H1 (cell line): ENCODE measurements around the gene NUP98. TPM values are rescaled to one million over a fixed set of nuclear protein-coding genes. Genes with fewer than 3 reads are reported as not detected.

Experiments
- CTCF ChIA-PET: fragments of 300-600 bp; sonication (Branson Sonifier 250); formaldehyde crosslinking; loops from one replicate; lab custom pipeline; 2021; ENCODE audit not compliant: partially characterized antibody; lab: Charles Lee
- POLR2A ChIA-PET: fragments of 300-600 bp; sonication (Branson Sonifier 250); formaldehyde crosslinking; loops from one replicate; lab custom pipeline; 2021; ENCODE audit warnings: inconsistent platforms; ENCODE audit not compliant: partially characterized antibody; lab: Charles Lee
- DNase-seq, 2 experiments: peaks; one replicate each; pipeline versions ENCODE4 v3.0.0 to v3.0.0-alpha.2; 2010 to 2022; ENCODE audit warnings: low spot score in 2 of 2, low read depth in 1 of 2, mixed read lengths in 1 of 2
- FAIRE-seq: peaks from 2 replicates; lab custom pipeline; 2011; peaks lifted over from hg19 to GRCh38; lab: Jason Lieb, UNC
- H2AFZ ChIP-seq: 2 replicates; pipeline ENCODE4 v1.8.1; 2012; ENCODE audit warnings: low read length, inconsistent platforms
- H2AK5ac ChIP-seq: 2 replicates; pipeline ENCODE4 v1.6.1; 2013; ENCODE audit warnings: low read depth, low read length
- H2BK120ac ChIP-seq: replicated peaks from 2 replicates; pipeline ENCODE3; 2013; ENCODE audit warnings: low read depth, low read length, inconsistent platforms
- H2BK12ac ChIP-seq: 2 replicates; pipeline ENCODE4 v1.6.1; 2013; ENCODE audit warnings: low read depth, low read length
- H2BK15ac ChIP-seq: 2 replicates; pipeline ENCODE4 v1.6.1; 2013; ENCODE audit warnings: low read length
- H2BK20ac ChIP-seq: 2 replicates; pipeline ENCODE4 v1.6.1; 2013; ENCODE audit warnings: low read length
- H2BK5ac ChIP-seq: 2 replicates; pipeline ENCODE4 v1.6.1; 2013; ENCODE audit warnings: low read depth, low read length
- H3K14ac ChIP-seq: 2 replicates; pipeline ENCODE4 v1.6.1; 2013; ENCODE audit warnings: inconsistent platforms; ENCODE audit not compliant: insufficient read length
- H3K18ac ChIP-seq: 2 replicates; pipeline ENCODE4 v1.6.1; 2013; ENCODE audit warnings: low read length; ENCODE audit errors: extremely low read depth
- H3K23ac ChIP-seq: 2 replicates; pipeline ENCODE4 v1.6.1; 2013; ENCODE audit warnings: inconsistent platforms; ENCODE audit not compliant: insufficient read length
- H3K23me2 ChIP-seq: 2 replicates; pipeline ENCODE4 v1.6.1; 2013; ENCODE audit warnings: low read depth, low read length
- H3K27ac ChIP-seq: 2 replicates; pipeline ENCODE4 v1.6.1; 2011; ENCODE audit warnings: low read depth, low read length, inconsistent platforms
- H3K27me3 ChIP-seq, 4 experiments: replicated peaks in 1 of 4; 1 replicate in 1 of 4; 2 replicates in 3 of 4; pipeline versions ENCODE4 v1.6.1 to v1.8.1; 2011 to 2013; ENCODE audit warnings: low read length in 3 of 4, mild to moderate bottlenecking in 3 of 4, inconsistent platforms in 2 of 4, mixed read lengths in 2 of 4, moderate library complexity in 1 of 4; ENCODE audit not compliant: control insufficient read depth in 3 of 4, insufficient read depth in 3 of 4; ENCODE audit errors: extremely low read depth in 1 of 4
- H3K36me3 ChIP-seq, 4 experiments: 2 replicates each; pipeline versions ENCODE4 v1.6.1 to v1.8.1; 2011 to 2013; ENCODE audit warnings: mild to moderate bottlenecking in 4 of 4, low read length in 3 of 4, moderate library complexity in 2 of 4, control low read depth in 1 of 4, inconsistent platforms in 1 of 4; ENCODE audit not compliant: insufficient read depth in 4 of 4, control insufficient read depth in 2 of 4
- H3K4ac ChIP-seq: replicated peaks from 2 replicates; pipeline ENCODE3; 2013; ENCODE audit warnings: low read length, low read depth, mixed read lengths, inconsistent platforms; ENCODE audit not compliant: insufficient read length
- H3K4me1 ChIP-seq, 4 experiments: replicated peaks in 1 of 4; 1 replicate in 1 of 4; 2 replicates in 3 of 4; pipeline versions ENCODE4 v1.6.1 to v1.8.1; 2011 to 2013; ENCODE audit warnings: low read length in 3 of 4, inconsistent platforms in 2 of 4, mixed read lengths in 1 of 4; ENCODE audit not compliant: insufficient read depth in 4 of 4, control insufficient read depth in 3 of 4
- H3K4me2 ChIP-seq, 2 experiments: 2 replicates each; pipeline versions ENCODE4 v1.6.1 to v1.8.1; 2011 to 2013; ENCODE audit warnings: low read depth in 2 of 2, low read length in 2 of 2, control low read depth in 1 of 2, inconsistent platforms in 1 of 2, mild to moderate bottlenecking in 1 of 2; ENCODE audit not compliant: insufficient read depth in 1 of 2
- H3K4me3 ChIP-seq, 4 experiments: fragments of 200-600, 300-600 bp in 1 of 4; sonication (generic), shearing (Covaris generic), sonication (Bioruptor Twin) in 1 of 4; 2 replicates each; pipeline versions ENCODE4 v1.5.1 to v1.8.1; 2011 to 2016; ENCODE audit warnings: low read length in 4 of 4, low read depth in 3 of 4, control low read depth in 2 of 4, inconsistent platforms in 2 of 4, mild to moderate bottlenecking in 2 of 4, mixed read lengths in 1 of 4, moderate library complexity in 1 of 4; ENCODE audit not compliant: insufficient read depth in 2 of 4; ENCODE audit errors: extremely low read depth in 1 of 4
- H3K56ac ChIP-seq: replicated peaks from 2 replicates; pipeline ENCODE3; 2013; ENCODE audit warnings: low read depth, mild to moderate bottlenecking, mixed read lengths, low read length, inconsistent platforms; ENCODE audit not compliant: insufficient read length
- H3K79me1 ChIP-seq: 2 replicates; pipeline ENCODE4 v1.6.1; 2013; ENCODE audit warnings: low read depth, low read length, control low read depth
- H3K79me2 ChIP-seq, 2 experiments: 2 replicates each; pipeline versions ENCODE4 v1.6.1 to v1.8.1; 2012 to 2013; ENCODE audit warnings: low read length in 2 of 2, mild to moderate bottlenecking in 2 of 2, inconsistent platforms in 1 of 2; ENCODE audit not compliant: insufficient read depth in 2 of 2, control insufficient read depth in 1 of 2
- H3K9ac ChIP-seq, 4 experiments: replicated peaks in 1 of 4; 1 replicate in 1 of 4; 2 replicates in 3 of 4; pipeline versions ENCODE4 v1.6.1 to v1.8.1; 2011 to 2013; ENCODE audit warnings: low read depth in 3 of 4, low read length in 3 of 4, control low read depth in 2 of 4, mild to moderate bottlenecking in 2 of 4, moderate library complexity in 2 of 4, inconsistent platforms in 1 of 4; ENCODE audit errors: extremely low read depth in 1 of 4
- H3K9me3 ChIP-seq, 2 experiments: 2 replicates each; pipeline versions ENCODE4 v1.6.1 to v1.8.1; 2012 to 2013; ENCODE audit warnings: mild to moderate bottlenecking in 2 of 2, moderate library complexity in 2 of 2, control low read depth in 1 of 2, inconsistent platforms in 1 of 2, low read depth in 1 of 2, low read length in 1 of 2, mixed read lengths in 1 of 2; ENCODE audit not compliant: insufficient read depth in 2 of 2
- H4K20me1 ChIP-seq, 2 experiments: replicated peaks in 1 of 2; 2 replicates each; pipeline versions ENCODE3 to v1.8.1; 2011 to 2013; ENCODE audit warnings: inconsistent platforms in 2 of 2, low read length in 2 of 2, mild to moderate bottlenecking in 1 of 2; ENCODE audit not compliant: insufficient read depth in 2 of 2, control insufficient read depth in 1 of 2
- H4K5ac ChIP-seq: 2 replicates; pipeline ENCODE4 v1.6.1; 2013; ENCODE audit warnings: low read length, low read depth, mixed read lengths, inconsistent platforms; ENCODE audit not compliant: insufficient read length
- H4K8ac ChIP-seq: 2 replicates; pipeline ENCODE4 v1.8.0; 2013; ENCODE audit warnings: mild to moderate bottlenecking, moderate library complexity, low read length, inconsistent platforms; ENCODE audit not compliant: insufficient read depth; ENCODE audit errors: extremely low read depth
- H4K91ac ChIP-seq: replicated peaks from 2 replicates; pipeline ENCODE3; 2013; ENCODE audit warnings: low read length, mixed read lengths, inconsistent platforms; ENCODE audit not compliant: insufficient read length
- ATF2 ChIP-seq: IDR thresholded peaks from 2 replicates; pipeline ENCODE4 v1.6.1; 2012; ENCODE audit warnings: low read length, inconsistent platforms
- BCL11A ChIP-seq, 2 experiments: IDR thresholded peaks; one replicate each; pipeline ENCODE4 v1.6.1; 2011; ENCODE audit warnings: low read depth in 2 of 2, low read length in 2 of 2, mild to moderate bottlenecking in 2 of 2
- CREB1 ChIP-seq: IDR thresholded peaks from 2 replicates; pipeline ENCODE4 v1.6.1; 2012; ENCODE audit warnings: inconsistent platforms
- EGR1 ChIP-seq: IDR thresholded peaks from 2 replicates; pipeline ENCODE4 v1.6.1; 2011; ENCODE audit warnings: low read depth, low read length, borderline replicate concordance
- JUN ChIP-seq: IDR thresholded peaks from 2 replicates; pipeline ENCODE4 v1.6.1; 2011; ENCODE audit warnings: low read depth, mild to moderate bottlenecking, improper control_type of control experiment, low read length
- POLR2A ChIP-seq, 2 experiments: IDR thresholded peaks; 1 replicate in 1 of 2; 2 replicates in 1 of 2; pipeline ENCODE4 v1.6.1; 2011; ENCODE audit warnings: low read depth in 2 of 2, low read length in 2 of 2, mild to moderate bottlenecking in 2 of 2; ENCODE audit errors: control extremely low read depth in 1 of 2
- RNF2 ChIP-seq: fragments of 200-900, 300-1000 bp; sonication (generic); IDR thresholded peaks from 2 replicates; pipeline ENCODE4 v1.7.1; 2016; ENCODE audit warnings: borderline replicate concordance, low read depth, mild to moderate bottlenecking, antibody characterized with exemption, low read length; ENCODE audit not compliant: poor library complexity, severe bottlenecking; ENCODE audit errors: missing control alignments
- SIX5 ChIP-seq: IDR thresholded peaks from 2 replicates; pipeline ENCODE4 v1.6.1; 2011; ENCODE audit warnings: mild to moderate bottlenecking, low read depth, low read length
- TAF7 ChIP-seq: optimal IDR thresholded peaks from 2 replicates; pipeline ENCODE3; 2011; ENCODE audit warnings: low read depth, mild to moderate bottlenecking, inconsistent platforms, low read length, moderate library complexity, borderline replicate concordance
- WGBS, 2 experiments: shearing (Covaris generic) in 1 of 2; methylation state at CpG; one replicate each; pipeline versions ENCODE4 v1.1.6 to v1.1.7; 2013 to 2015; ENCODE audit warnings: low lambda C conversion rate in 2 of 2, mixed read lengths in 2 of 2, inconsistent platforms in 1 of 2, low coverage in 1 of 2, missing lambda C conversion rate in 1 of 2; ENCODE audit not compliant: insufficient replicate concordance in 2 of 2, insufficient coverage in 1 of 2, insufficient read length in 1 of 2; ENCODE audit errors: extremely low coverage in 1 of 2, missing lambda C conversion rate in 1 of 2; 5-methylcytosine and 5-hydroxymethylcytosine counted together
- polyA plus RNA-seq, 7 experiments: library from polyadenylated mRNA; depleted of rRNA in 3 of 7; stranded (reverse) in 5 of 7; unstranded in 2 of 7; fragments of >200 nt in 5 of 7; fragments of 200-250 nt in 2 of 7; gene quantifications; 1 replicate in 5 of 7; 2 replicates in 1 of 7; 4 replicates in 1 of 7; pipeline versions ENCODE4 v1.2.1 to v1.2.3, GENCODE V29; 2011 to 2013; ENCODE audit warnings: missing spikeins in 2 of 7, mixed read lengths in 2 of 7
- total RNA-seq: library from RNA; stranded (reverse); fragmentation: NEBNext Ultra II Directional; extraction: Animal tissue kit (Norgen Biotek cat#: 25700); gene quantifications from 2 replicates; pipeline ENCODE4 v1.2.1, GENCODE V29; 2021

Gene NUP98
- total and polyA plus RNA-seq, 2 of the 8 experiments (the other 6 are each of a cell fraction or from before 2014, with no cell fraction given), result 98.6 to 261 TPM

GRCh38 chr11:3824714-3825472 lies 27.5 kb upstream of the NUP98 start:
- Histone ChIP-seq H2AFZ (no peak overlapping the region), H3K4ac (peak overlapping the region; percentile 10), H3K79me1 (no peaks in the 10 kb centered on the region; the same call in 1 of the 2 replicates), H3K9ac (no peak overlapping the region), H3K4me1 (peaks cover 22 to 32% (median 24%) of the 10 kb centered on the region in 4 experiments), H3K36me3 (peaks cover 4 to 14% (median 7%) of the 10 kb centered on the region in 4 experiments; a peak in 5 of 8 replicates), H3K14ac (no peak overlapping the region), H2BK120ac (no peak overlapping the region), H3K79me2 (peaks cover 0 to under 1% of the 10 kb centered on the region in 2 experiments; a peak in 1 of 4 replicates), H3K27me3 (no peaks in the 10 kb centered on the region), H3K18ac (peak overlapping the region; percentile 67), H3K23me2 (peaks cover 2% of the 10 kb centered on the region; the same call in 1 of the 2 replicates), H4K91ac (no peak overlapping the region), H2AK5ac (no peak overlapping the region), H2BK5ac (0 out of 2 replicates have a peak overlapping the region, but pooled peaks have one; percentile 3), H3K9me3 (no peaks in the 10 kb centered on the region), H4K8ac (no peak overlapping the region), H2BK12ac (no peak overlapping the region), H3K4me2 (peak overlapping the region in 1 of 2 experiments; percentile 3; a peak in 2 of 4 replicates), H4K5ac (no peak overlapping the region), H3K27ac (peak overlapping the region; percentile 22; the same call in 1 of the 2 replicates), H3K56ac (no peak overlapping the region), H2BK20ac (peak overlapping the region; percentile 53; the same call in 1 of the 2 replicates), H3K23ac (no peak overlapping the region), H4K20me1 (peaks cover 0 to 2% of the 10 kb centered on the region in 2 experiments), H2BK15ac (no peak overlapping the region), H3K4me3 (no peak overlapping the region)
- ChIA-PET POLR2A (interaction anchor here (0.7 to 3.3 kb wide), 4 partner anchors 15 to 270 kb away, joined by 3 to 29 read pairs (median 6); partner anchors contain the start of genes PGAP2, RHOG and RRM1), CTCF (interaction anchor here (0.6 to 3.3 kb wide), 11 partner anchors 9 to 327 kb away, joined by 3 to 61 read pairs (median 4); partner anchors contain the start of genes PGAP2 and RHOG)
- DNase-seq (peak; percentile 75 to 96), FAIRE-seq (peak; percentile 94)
- WGBS, 2 experiments, result 59% methylated on average over 18 of the region's 18 CpGs; no CpG with 5 or more reads in 1 of the 2 experiments
- TF ChIP-seq POLR2A (IDR thresholded peaks at IDR 0.05; ENCODE audit: control extremely low read depth in 1 of 2, low read depth in 2 of 2, low read length in 2 of 2) (peak; percentile 48 to 60), CREB1 (peak; percentile 70), SIX5 (no peak), EGR1 (no peak), JUN (no peak), RNF2 (no peak), ATF2 (peak; percentile 90), TAF7 (no peak), BCL11A (IDR thresholded peaks at IDR 0.05; ENCODE audit: low read depth in 2 of 2, low read length in 2 of 2) (no peak)
